NCI-H748 treated with DMSO at 0.1 percent for 48 hours (cell line): Measurements from ENCODE around the gene CFAP61.
"Not testable (repeated sequence)": the region's sequence is repeated elsewhere in the genome, so short reads cannot be mapped to it uniquely, and the experiment has no call there.

ENCODE experiments used
- DNase-seq: peaks from one replicate; lab custom pipeline; 2025; lab: John Stamatoyannopoulos, UW

The CFAP61 gene

DNA sequence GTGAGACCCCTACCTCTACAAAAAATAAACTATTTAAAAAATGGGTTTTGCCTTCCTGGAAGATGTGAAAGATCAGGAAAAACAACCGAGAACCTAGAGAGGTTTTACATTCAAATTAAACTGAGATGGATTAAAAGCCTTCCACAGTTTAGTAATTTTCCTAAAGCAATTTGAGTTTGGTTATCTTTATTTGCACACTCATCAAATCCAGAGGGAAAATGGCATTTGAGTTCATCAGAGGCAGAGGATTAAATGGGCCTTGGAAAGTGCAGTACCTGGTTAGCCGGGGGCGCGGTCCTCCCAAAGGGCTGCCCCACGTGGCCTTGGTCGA, 158.6 kb downstream of the CFAP61 start:
- no peak for DNase-seq

DNA sequence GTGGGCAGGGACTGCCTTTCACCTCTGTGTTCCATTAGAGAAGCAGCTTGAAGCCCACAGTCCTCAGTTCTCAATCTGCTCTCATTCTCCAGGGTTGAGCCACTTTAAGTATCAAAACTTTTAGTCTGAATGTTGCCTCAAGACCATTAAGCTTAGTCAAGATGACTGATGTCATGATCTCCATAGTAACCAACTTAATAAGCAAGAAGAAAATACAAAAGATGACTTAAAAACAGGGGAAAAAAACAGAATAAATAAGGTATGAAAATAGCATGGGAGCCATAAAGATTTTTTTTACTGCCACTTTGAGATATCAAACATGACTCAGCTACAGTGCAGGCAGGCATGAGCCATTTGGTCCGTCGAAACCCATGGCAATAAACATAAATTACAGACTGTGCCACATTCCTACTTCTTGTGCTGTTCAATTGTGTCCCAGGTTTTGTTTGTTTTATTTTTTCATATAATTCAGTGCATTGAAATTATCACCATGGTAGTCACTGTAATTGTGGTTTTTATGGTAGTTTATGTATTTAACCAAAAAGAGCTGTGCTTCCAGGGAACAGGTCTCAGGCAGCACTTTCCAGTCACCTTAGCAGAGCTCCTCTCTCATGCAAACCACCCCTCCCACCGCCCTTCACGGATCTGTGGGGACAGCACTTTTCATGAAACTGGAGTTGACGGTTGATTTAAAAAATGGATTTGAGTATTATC, 159.1 kb downstream of the CFAP61 start:
- DNase-seq = peak; percentile 61

DNA sequence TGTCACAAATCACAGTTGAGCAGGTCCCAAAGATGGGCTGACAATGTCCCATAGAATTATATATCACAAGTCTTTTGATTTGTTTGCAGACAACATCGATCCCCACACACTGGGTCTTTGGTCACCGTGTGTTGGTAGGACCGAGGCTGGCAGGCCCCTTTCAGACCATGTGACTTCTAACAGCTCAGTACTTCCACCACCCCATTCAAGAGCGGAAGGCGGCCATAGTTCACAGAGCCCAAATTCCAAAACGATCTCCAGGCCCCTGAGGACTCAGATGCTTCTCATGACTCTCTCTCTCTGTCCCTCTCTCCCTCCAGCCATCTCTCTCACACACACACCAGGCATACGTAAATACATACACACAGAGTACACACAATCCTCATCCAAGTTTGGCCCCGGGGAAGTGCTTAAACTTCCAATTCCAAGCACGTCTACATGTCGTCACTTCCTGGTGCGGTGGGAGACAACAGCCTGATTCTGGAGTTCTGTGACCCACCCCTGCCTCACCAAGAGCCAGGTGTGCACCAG, 159.7 kb downstream of the CFAP61 start:
- DNase-seq = peak; percentile 88

DNA sequence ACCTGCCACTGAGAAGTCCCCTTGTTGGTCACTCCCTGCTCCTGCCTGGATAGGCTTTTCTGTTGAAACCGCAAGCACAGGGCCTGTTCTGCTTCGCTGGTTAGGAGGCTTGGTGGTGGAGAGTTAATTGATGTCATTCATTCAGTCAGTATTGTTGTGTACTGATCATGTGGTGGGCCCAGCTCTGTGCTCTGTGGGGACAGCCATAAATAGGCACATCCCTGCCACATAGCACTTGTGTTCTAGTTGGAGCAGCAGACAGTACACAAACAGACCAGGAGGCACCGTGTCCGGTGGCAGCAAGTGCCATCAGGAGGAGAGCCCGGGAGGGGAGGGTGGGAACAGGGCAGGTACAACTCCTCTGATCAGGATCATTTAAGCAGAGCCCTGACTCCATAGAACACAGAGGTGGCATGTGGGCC, 160.4 kb downstream of the CFAP61 start:
- peak; percentile 94 for DNase-seq

DNA sequence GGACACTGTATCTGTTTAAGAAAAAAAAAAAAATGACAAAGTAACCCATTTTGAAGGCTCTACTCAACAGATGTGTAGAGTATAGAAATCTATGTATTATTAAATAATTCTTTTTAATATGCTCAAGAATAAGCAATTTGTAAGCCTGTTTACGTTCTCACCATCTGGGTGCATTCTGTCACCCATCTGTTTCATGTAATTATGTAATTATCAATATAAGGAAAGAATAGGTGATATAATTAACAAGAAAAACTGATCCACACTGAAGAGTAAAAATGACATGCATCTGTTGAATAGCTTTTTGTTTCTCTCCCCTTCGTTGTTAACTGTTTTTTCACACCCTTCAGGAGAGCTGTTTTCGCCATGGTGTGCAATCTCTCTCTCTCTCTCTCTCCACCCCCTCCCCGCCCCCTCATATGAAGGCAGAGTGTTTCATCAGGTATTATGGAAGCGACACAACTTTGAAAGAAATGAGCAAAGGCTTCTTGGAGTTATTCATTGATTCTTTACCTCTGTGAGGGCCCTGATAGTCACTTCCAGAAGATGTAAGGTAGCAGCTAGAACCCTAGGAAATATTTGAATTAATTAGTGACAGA, 161.3 kb downstream of the CFAP61 start:
- peak; percentile 71 for DNase-seq

DNA sequence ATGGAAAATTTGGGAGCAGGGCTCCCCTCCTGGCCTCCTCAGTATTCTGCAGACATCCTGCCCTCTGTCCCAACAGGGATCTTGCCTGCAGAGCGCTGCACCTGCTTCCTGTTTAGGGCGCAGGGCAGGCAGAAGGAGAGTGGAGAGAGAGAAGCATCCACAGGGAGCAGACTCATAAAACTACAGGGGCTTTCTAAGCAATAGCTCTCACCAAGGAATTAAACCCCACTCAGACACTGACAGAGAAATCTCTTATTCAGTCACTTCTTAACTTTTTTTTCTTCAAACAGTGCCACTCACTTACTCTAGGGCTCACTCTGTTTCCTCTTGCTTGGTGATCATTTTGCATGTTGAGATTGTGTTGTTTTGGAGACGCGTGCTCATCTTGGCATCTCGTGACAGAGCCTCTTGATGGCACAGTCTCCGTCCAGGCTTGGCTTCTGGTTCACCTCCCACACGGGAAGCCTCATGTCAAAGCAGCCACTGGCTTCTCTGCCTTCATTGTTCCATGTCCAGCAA, 162.5 kb downstream of the CFAP61 start:
- DNase-seq = peak; percentile 87

DNA sequence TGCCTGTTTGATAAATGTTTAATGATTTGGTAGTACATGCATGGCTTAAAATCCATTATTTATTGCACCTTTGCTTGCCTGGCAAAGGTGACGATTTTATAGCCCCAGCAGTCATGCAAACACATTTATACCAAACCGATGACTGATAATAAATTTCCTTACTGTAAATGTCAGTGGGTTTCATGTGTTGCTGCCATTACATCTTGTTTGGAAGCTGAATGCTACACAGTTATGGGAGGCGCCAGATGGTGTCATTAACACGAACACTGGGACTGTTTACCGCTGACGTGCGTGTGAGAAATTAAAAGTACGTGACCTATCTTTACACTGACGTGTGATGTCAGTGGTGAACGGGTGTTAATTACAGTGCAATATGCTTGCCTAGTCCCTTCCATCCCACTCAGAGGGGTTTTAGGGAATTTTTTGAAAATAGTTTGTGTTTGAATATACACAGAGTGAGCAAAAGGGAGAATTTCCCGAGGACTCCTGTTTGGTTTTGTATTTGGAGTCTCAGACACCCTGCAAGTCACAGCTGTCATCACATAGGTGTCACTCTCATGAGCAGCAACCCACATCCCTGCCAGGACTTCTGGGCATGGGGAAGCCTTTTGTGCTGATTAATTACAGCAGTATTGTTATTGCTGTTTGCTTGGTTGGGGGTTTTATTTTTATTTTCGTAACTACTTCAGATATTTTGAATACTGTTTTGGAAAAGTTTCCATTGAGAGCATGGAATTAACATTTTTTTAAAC, 163.8 kb downstream of the CFAP61 start:
- DNase-seq = peak; percentile 99

DNA sequence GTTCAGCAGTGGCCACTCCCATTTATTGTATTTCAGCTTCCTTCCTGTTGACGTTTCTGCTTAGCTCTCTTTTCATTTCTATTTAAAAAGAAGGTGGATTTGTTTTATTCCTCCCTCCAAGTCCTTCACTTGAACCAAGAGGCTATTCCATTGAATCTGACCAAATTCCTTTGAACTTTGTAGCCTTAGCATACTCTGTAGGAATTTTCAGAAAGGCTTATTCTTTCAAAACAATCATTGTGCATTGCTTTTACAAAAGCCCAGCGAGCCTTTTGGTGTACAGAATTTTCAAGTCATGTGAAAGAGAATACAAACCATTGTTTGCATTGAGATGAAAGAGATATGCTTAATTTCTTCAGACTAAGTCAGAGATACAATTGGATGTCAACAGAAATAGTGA, 164.6 kb downstream of the CFAP61 start:
- peak; percentile 65 for DNase-seq

DNA sequence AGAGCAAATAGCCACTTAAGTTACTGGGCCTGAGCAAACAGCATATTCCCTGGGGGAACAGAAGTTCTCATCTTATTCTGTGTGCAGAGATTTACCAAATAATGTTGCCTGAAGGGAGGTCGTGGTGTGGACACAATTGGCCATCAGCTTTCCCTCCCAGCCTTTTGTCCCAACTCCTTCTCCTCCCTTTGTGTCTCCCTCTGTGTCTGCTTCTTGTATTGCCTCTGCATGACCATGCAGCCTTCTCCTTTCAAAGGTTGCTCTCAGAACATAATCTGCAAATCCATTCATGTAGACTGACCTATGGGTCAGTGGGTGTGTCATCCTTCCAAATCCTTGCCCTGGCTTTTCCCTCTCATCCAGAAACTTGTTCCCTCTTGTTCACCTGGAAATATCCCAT, 165.3 kb downstream of the CFAP61 start:
- DNase-seq = peak; percentile 28

DNA sequence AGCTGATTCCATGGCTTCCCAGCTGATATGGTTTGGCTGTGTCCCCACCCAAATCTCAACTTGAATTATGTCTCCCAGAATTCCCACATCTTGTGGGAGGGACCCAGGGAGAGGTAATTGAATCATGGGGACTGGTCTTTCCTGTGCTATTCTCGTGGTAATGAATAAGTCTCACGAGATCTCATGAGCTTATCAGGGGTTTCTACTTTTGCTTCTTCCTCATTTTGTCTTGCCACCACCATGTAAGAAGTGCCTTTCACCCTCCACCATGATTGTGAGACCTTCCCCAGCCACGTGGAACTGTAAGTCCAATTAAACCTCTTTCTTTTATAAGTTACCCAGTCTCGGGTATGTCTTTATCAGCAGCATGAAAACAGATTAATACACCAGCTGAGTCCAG, 165.8 kb downstream of the CFAP61 start:
- not testable (repeated sequence) for DNase-seq

DNA sequence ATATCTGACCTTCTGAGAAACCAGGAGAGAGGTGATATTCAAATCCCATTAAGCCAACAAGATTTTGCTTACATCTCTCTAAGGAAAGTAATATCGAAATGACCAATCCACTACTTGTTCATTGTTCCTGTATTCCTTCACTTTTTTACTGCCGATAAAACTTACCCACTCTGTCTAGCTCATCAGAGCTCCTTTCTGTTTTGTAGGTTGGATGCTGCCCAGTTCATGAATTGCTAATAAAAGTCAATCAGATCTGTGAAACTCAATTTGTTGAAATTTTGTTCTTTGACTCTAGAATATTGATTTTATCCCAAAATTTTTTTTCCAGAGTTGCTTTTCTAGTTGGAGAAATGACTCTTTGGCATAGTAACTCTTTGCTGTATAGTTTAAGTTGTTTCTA, 166.7 kb downstream of the CFAP61 start:
- DNase-seq = no peak

DNA sequence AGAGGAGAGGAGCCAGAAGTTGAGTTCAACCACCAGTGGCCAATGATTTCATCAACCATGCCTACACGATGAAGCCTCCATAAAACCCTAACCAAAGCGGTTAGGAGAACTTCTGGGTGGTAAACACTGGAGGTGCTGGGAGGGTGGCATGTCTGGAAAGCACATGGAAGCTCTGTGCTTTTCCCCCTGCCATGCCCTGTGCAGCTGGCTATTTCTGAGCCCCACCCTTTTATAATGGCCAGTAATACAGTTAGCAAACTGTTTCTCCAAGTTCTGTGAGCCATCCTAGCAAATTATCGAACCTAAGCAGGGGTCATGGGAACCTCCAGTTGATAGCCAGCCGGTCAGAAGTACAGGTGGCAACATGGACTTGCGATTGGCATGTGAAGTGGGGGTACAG, 167.8 kb downstream of the CFAP61 start:
- DNase-seq = no peak

DNA sequence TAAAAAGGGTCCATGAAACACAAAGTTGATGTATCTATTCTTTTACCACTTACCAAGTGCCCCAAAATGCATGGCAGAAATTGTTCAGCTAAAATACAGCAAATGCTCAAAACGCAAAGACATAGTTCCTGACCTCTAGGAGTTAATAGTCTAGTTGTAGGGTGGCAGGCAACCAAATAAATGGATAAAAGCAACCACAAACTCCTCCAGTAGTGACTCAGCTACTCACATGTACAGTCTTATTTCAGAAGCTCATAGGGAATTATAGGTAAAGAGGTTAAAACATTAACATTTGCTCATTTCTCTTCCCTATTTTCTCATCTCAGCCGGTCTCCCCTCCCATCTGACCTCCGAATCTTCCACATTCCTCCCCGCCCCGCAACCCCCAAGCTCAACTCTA, 171.6 kb downstream of the CFAP61 start:
- no peak for DNase-seq

DNA sequence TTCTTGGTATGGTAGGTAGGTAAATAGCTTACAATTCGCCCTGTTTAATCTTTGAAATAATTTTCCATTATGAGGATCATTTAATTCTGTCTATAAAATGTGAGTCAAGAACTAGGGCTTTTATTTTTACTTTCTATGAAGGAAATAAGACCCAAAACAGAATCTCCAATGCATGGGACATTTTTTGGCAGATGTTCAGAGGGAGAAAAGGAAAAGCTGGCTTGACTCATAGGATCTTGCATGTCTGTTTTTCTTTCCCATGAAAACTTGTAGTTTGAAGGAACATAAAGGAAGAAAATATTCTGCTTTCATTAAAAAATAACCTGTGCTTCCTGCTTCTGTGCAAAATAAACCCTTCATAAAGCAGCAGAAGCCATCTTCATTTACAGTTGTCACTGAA, 172.5 kb downstream of the CFAP61 start:
- DNase-seq = no peak

DNA sequence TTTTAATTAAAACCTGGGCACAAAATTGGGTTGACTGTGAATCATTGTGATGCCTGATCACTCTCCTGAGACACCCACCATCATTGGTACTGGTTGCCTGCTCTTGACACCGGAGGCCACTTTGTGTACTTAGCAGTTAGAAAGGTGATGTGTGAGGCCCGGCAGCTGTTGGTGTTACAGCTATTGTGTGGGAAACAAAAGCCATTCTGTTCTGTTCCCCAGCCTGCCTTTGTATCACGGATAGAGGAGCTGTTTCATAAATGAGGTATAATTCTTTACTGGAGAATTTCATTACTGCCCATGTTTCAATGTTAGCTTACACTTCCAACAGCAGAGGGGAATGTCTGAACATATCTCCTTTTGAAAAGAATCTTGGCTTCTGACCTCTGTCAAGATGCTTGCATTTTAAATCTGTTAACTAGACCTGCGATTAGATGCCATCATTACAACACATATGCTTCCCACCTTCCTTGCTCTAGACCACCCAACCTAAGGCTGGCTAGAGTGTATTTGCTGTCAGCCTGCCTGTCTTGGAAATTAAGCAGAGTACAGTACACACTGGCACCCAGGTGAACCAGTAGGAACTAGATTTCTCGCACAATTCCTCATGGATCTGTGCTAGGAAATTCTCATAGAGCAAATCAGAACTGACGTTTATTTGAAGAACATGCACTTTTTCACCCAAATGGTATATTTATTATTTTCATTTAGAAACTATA, 173.2 kb downstream of the CFAP61 start:
- DNase-seq = peak; percentile 99

DNA sequence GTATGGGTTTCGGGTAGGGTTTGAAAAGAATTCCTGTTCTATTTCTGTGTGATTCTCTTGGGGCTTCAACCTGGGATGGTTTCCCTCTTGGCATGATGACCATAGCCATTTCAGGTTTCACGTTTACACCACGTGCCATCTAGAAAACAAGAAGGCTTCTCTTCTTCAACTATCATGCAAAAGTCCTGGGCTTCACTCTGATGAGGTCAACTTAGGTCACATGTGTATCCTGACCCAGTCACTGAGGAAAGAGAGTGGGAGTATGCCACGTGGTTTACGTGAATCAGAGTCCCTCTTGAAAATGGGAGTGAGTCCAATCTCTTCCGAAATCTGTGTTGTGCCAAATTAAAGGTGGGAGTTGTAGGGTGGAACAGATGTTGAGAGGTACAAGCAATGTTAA, 174.2 kb downstream of the CFAP61 start:
- DNase-seq = no peak

DNA sequence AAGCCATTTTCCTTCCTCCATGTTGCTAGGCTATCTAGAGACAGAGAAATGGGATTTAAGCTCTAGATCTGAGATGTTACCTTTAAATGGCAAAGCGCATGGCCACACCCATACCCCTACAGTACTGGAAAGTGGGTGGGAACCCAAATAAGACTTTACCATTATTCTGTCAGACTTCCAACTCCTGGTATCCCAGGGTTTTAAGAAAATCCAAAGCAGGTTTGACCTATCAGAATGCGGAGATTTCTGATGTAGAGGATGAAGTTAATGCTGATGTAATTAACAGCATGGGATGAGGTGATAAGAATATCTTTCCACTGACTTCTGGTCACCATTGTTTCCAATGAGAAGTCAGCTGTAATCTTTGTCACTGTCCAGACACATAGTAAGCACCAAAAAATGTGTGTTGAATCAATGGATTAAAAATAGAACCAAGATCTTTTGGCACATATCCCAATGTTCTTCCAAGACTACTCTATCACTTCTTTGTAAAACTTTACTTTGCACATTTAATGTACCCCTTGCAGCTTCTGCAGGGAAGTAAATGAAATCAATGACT, 174.8 kb downstream of the CFAP61 start:
- no peak for DNase-seq

DNA sequence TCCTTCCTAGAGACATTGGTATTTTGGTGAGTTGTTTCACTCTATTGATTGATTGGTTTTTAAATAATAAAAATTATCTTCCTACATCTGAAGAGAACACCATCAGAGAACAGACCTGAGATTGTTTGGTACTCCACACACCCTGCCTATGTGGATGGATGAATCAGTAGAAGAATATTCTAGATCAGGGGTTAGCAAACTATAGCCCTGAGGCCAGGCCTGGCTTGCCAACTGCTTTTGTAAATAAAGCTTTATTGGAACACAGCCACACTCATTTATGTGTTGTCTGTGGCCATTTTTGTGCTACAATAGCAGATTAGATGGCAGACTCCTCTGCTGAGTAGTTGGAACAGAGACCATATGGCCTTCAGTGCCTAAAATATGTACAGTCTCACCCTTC, 176.0 kb downstream of the CFAP61 start:
- no peak for DNase-seq

DNA sequence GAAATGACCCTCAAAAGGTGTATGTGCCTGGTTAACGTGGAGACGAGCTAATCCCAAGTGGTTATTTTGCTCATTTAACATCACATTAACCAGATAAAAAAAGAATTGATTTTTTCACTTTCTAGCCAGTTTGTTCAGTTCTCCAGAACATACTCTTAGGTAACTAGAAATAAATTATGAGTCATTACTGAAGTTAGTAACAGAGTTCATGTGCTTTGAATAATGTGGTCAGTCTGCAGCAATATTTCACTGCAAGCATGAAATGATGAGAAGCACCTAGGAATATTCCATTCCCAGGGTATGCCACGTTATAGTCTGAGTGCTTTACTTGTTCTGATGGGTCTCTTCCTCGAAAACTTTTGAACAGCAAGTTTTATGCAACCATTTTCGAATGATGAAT, 177.3 kb downstream of the CFAP61 start:
- DNase-seq = no peak

DNA sequence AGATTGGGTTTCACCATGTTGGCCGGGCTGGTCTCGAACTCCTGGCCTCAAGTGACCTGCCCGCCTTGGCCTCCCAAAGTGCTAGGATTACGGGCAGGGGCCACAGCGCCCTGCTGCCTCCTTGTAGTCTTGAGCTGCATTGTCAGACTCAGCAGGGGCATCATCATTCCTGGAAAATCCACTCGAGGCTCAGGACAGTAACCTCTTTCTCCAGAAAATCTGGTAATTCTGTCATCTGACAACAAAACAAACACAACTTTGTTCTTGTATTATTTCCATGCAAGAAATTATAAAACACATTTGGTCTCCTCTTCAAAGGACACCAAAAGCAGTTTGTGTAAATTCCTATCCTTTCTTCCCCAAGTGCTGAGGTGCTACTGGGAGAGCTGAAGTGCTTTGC, 178.4 kb downstream of the CFAP61 start:
- DNase-seq = no peak

DNA sequence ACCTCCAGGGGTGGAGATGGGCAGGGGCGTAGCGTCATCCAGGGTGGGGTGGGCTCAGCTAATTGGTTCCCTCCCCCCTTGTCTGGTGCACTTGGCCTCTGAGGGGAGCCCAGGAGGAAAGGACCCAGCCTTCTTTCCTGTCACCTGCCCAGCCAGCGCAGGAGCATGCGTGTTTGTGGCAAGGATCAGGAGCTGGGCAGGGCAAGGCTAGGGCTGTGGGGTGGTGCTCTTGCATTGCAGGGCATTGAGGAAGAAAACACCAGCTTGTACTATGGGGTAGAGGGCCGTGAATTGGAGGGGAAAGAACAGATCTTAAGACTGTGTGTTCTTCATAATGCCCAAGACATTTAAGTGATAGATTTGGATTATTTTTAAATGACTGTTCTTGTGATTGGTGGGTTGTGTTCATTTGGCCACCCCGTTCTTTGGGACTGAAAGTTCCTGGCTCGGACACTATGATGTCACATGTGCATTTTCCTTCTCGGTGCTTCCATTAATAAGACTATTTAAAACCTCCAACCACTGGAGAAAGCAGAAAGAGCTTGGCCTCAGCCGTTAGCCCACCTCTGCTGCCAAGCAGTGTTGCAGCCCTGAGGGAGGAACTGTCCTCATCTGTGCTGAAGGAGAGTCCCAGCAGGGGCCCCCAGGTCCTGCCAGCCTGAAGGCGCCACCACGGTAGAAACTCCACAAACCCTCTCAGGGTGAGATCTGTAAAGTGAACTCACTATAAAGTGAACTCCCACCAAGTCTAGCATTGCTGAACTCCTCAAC, 179.4 kb downstream of the CFAP61 start:
- no peak for DNase-seq
